Mesenchymal stem cell (in vitro differentiated cells and primary cell): Measurements from ENCODE around the gene SORCS3.

ENCODE experiments used
- DNase-seq: peaks from one replicate; pipeline ENCODE4 v3.0.0-alpha.2; 2013
- H2AFZ ChIP-seq: one replicate; pipeline ENCODE4 v1.6.1; 2013; ENCODE audit warnings: low read depth, mild to moderate bottlenecking, control low read depth, inconsistent platforms, low read length, moderate library complexity
- H2AK5ac ChIP-seq: 2 replicates; pipeline ENCODE4 v1.6.1; 2013; ENCODE audit warnings: low read length, moderate library complexity, mild to moderate bottlenecking, inconsistent platforms; ENCODE audit not compliant: severe bottlenecking
- H2BK120ac ChIP-seq: one replicate; pipeline ENCODE4 v1.6.1; 2013; ENCODE audit warnings: low read depth, mild to moderate bottlenecking, inconsistent platforms, low read length, moderate library complexity
- H2BK12ac ChIP-seq, 2 experiments: one replicate each; pipeline ENCODE4 v1.6.1; 2013; ENCODE audit warnings: inconsistent platforms in 2 of 2, low read length in 2 of 2, mild to moderate bottlenecking in 2 of 2, moderate library complexity in 2 of 2, control low read depth in 1 of 2
- H2BK15ac ChIP-seq: one replicate; pipeline ENCODE4 v1.6.1; 2013; ENCODE audit warnings: mild to moderate bottlenecking, low read depth, inconsistent platforms; ENCODE audit not compliant: poor library complexity, severe bottlenecking
- H2BK5ac ChIP-seq: 2 replicates; pipeline ENCODE4 v1.6.1; 2013; ENCODE audit warnings: low read depth, mild to moderate bottlenecking, low read length, control low read depth, inconsistent platforms; ENCODE audit not compliant: poor library complexity, severe bottlenecking
- H3K14ac ChIP-seq, 2 experiments: one replicate each; pipeline ENCODE4 v1.6.1; 2013; ENCODE audit warnings: inconsistent platforms in 2 of 2, low read length in 2 of 2, control low read depth in 1 of 2, mild to moderate bottlenecking in 1 of 2, moderate library complexity in 1 of 2
- H3K18ac ChIP-seq, 2 experiments: one replicate each; pipeline ENCODE4 v1.6.1; 2013; ENCODE audit warnings: inconsistent platforms in 2 of 2, low read length in 2 of 2, control low read depth in 1 of 2, low read depth in 1 of 2, mild to moderate bottlenecking in 1 of 2
- H3K23ac ChIP-seq, 2 experiments: one replicate each; pipeline ENCODE4 v1.6.1; 2013; ENCODE audit warnings: inconsistent platforms in 2 of 2, low read length in 2 of 2, mild to moderate bottlenecking in 2 of 2, moderate library complexity in 2 of 2, control low read depth in 1 of 2
- H3K27ac ChIP-seq: 2 replicates; pipeline ENCODE4 v1.5.1; 2013; ENCODE audit warnings: mild to moderate bottlenecking, moderate library complexity, low read length, control low read depth, inconsistent platforms; ENCODE audit not compliant: poor library complexity, severe bottlenecking
- H3K27me3 ChIP-seq, 2 experiments: 2 replicates each; pipeline versions ENCODE4 v1.6.1 to v1.7.0; 2013; ENCODE audit warnings: low read length in 2 of 2, mild to moderate bottlenecking in 2 of 2, moderate library complexity in 2 of 2, control low read depth in 1 of 2, inconsistent platforms in 1 of 2; ENCODE audit not compliant: control insufficient read depth in 1 of 2, insufficient read depth in 1 of 2
- H3K36me3 ChIP-seq, 2 experiments: 2 replicates each; pipeline versions ENCODE4 v1.6.1 to v1.7.0; 2013; ENCODE audit warnings: low read length in 2 of 2, control low read depth in 1 of 2, inconsistent platforms in 1 of 2, low read depth in 1 of 2, mild to moderate bottlenecking in 1 of 2; ENCODE audit not compliant: insufficient read depth in 2 of 2, control insufficient read depth in 1 of 2
- H3K4ac ChIP-seq, 2 experiments: one replicate each; pipeline ENCODE4 v1.6.1; 2013; ENCODE audit warnings: inconsistent platforms in 2 of 2, low read length in 2 of 2, mild to moderate bottlenecking in 2 of 2, moderate library complexity in 2 of 2, control low read depth in 1 of 2, low read depth in 1 of 2
- H3K4me1 ChIP-seq: 2 replicates; pipeline ENCODE4 v1.6.1; 2013; ENCODE audit warnings: low read depth, low read length, control low read depth; ENCODE audit not compliant: control insufficient read depth, insufficient read depth
- H3K4me2 ChIP-seq: 2 replicates; pipeline ENCODE4 v1.6.1; 2013; ENCODE audit warnings: low read length, mild to moderate bottlenecking, inconsistent platforms; ENCODE audit not compliant: poor library complexity, severe bottlenecking
- H3K4me3 ChIP-seq, 2 experiments: 2 replicates each; pipeline versions ENCODE4 v1.5.1 to v1.7.0; 2013; ENCODE audit warnings: low read length in 2 of 2, mild to moderate bottlenecking in 2 of 2, control low read depth in 1 of 2, low read depth in 1 of 2; ENCODE audit not compliant: insufficient read depth in 1 of 2
- H3K79me1 ChIP-seq: replicated peaks from 2 replicates; pipeline ENCODE4 v1.6.1; 2013; ENCODE audit warnings: mild to moderate bottlenecking, control low read depth, low read length, inconsistent platforms; ENCODE audit not compliant: poor library complexity, severe bottlenecking
- H3K9ac ChIP-seq: 2 replicates; pipeline ENCODE4 v1.7.0; 2013; ENCODE audit warnings: mild to moderate bottlenecking, low read length, moderate library complexity
- H3K9me3 ChIP-seq: 2 replicates; pipeline ENCODE4 v1.7.0; 2013; ENCODE audit warnings: mild to moderate bottlenecking, low read length; ENCODE audit not compliant: control insufficient read depth
- H4K8ac ChIP-seq: one replicate; pipeline ENCODE4 v1.6.1; 2013; ENCODE audit warnings: inconsistent platforms, mild to moderate bottlenecking, low read length, moderate library complexity
- H4K91ac ChIP-seq: one replicate; pipeline ENCODE4 v1.6.1; 2013; ENCODE audit warnings: mild to moderate bottlenecking, low read length, inconsistent platforms
- WGBS: methylation state at CpG from one replicate; pipeline ENCODE4 v1.1.7; 2013; ENCODE audit warnings: mixed read lengths; 5-methylcytosine and 5-hydroxymethylcytosine counted together

Gene SORCS3

DNA sequence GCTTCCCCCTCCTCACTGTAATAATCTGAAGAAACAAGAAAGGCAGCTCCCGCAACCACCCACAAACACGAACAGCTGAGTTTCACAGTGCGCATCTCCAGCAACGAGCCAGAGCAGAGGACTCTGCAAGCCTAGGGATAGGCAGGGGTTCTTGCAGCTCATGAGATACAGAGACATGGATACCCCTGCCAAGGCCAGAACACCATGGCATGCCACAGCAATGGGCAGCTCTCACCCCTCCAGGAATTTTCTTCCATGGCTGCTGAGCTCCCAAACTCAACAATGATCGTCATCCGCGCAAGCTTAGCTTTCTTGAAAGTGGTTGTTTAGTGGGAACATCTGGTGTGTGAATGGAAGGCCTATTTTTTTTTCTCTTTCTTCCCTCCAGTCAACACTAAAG lies 637.3 kb downstream of the SORCS3 start:
- Histone ChIP-seq H2BK15ac (no peak overlapping the region), H2BK120ac (no peak overlapping the region), H3K23ac (no peak overlapping the region), H2BK12ac (no peak overlapping the region), H4K8ac (no peak overlapping the region), H3K79me1 (no peaks in the 10 kb centered on the region), H3K36me3 (no peaks in the 10 kb centered on the region), H3K4me2 (no peak overlapping the region), H3K4me3 (no peak overlapping the region), H2BK5ac (no peak overlapping the region), H3K9me3 (peaks cover 6% of the 10 kb centered on the region), H3K14ac (no peak overlapping the region), H3K9ac (no peak overlapping the region), H3K4me1 (no peaks in the 10 kb centered on the region), H3K27me3 (no peaks in the 10 kb centered on the region), H2AK5ac (no peak overlapping the region), H2AFZ (no peak overlapping the region), H3K4ac (no peak overlapping the region), H4K91ac (no peak overlapping the region), H3K27ac (no peak overlapping the region), H3K18ac (no peak overlapping the region)
- no peak for DNase-seq
- WGBS = 88% methylated on average over 4 of the region's 7 CpGs

DNA sequence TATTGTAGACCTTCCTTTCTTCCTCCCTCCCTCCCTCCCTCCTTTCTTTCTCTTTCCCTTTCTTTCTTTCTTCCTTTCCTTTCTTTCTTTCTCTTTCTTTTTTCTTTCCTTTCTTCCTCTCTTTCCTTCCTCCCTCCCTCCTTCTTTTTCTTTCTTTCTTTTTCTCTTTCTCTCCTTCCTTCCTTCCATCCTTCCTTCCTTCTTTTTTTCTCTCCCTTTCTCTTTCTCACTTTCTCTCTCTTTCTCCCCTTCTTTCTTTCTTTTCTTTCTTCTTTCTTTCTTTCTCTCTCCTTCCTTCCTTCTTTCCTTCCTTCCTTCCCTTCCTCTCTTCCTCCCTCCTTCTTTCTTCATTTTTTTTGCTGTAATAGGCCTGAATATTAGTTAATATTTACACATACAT lies 638.0 kb downstream of the SORCS3 start:
- DNase-seq = no peak

DNA sequence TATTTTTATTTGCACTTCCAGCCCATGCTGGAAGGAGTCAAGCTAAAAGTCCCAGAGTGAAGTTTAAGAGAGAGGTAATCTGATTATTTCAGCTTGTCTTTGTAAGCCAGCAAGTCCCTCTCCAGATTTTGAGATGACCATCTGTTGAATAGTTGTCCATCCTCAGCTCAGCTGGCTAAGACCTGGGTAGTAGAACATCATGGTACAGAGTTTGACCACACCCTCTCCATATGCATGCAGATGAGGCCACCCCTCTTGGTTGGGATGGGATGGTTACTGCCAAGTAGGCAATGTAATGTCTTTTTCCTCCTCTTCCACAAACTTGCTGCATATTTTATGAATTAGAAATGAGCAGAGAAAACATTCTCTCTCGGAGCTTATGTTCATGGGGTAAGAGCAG lies 639.8 kb downstream of the SORCS3 start:
- H3K4me2 ChIP-seq = no peak overlapping the region
- no peak overlapping the region for H2BK12ac ChIP-seq
- H4K91ac ChIP-seq = no peak overlapping the region
- H3K14ac ChIP-seq = no peak overlapping the region
- no peak overlapping the region for H2BK15ac ChIP-seq
- H4K8ac ChIP-seq = no peak overlapping the region
- DNase-seq = no peak
- H3K36me3 ChIP-seq = no peaks in the 10 kb centered on the region
- H3K79me1 ChIP-seq = no peaks in the 10 kb centered on the region
- no peaks in the 10 kb centered on the region for H3K4me1 ChIP-seq
- no peak overlapping the region for H3K4me3 ChIP-seq
- WGBS = 52% methylated on average over 1 of the region's 1 CpG
- no peak overlapping the region for H3K4ac ChIP-seq
- no peak overlapping the region for H2BK120ac ChIP-seq
- no peak overlapping the region for H3K18ac ChIP-seq
- H3K27ac ChIP-seq = no peak overlapping the region
- no peak overlapping the region for H3K23ac ChIP-seq
- no peak overlapping the region for H2AK5ac ChIP-seq
- no peak overlapping the region for H2AFZ ChIP-seq
- no peak overlapping the region for H2BK5ac ChIP-seq
- H3K9me3 ChIP-seq = peaks cover 6% of the 10 kb centered on the region
- H3K9ac ChIP-seq = no peak overlapping the region
- H3K27me3 ChIP-seq = no peaks in the 10 kb centered on the region

More for the DNA sequence above, 638.0 kb downstream of the SORCS3 start:
- no peak overlapping the region for H2BK15ac ChIP-seq
- no peak overlapping the region for H2AFZ ChIP-seq
- no peak overlapping the region for H2BK120ac ChIP-seq
- H3K4me2 ChIP-seq = no peak overlapping the region
- H3K4ac ChIP-seq = no peak overlapping the region
- H3K18ac ChIP-seq = no peak overlapping the region
- no peaks in the 10 kb centered on the region for H3K36me3 ChIP-seq
- H2BK5ac ChIP-seq = no peak overlapping the region
- no peak overlapping the region for H3K14ac ChIP-seq
- no peak overlapping the region for H4K91ac ChIP-seq
- H3K4me1 ChIP-seq = no peaks in the 10 kb centered on the region
- no peak overlapping the region for H2AK5ac ChIP-seq
- no peak overlapping the region for H2BK12ac ChIP-seq
- no peak overlapping the region for H3K23ac ChIP-seq
- no peak overlapping the region for H3K27ac ChIP-seq
- H3K4me3 ChIP-seq = no peak overlapping the region
- H4K8ac ChIP-seq = no peak overlapping the region
- H3K27me3 ChIP-seq = no peaks in the 10 kb centered on the region
- H3K79me1 ChIP-seq = no peaks in the 10 kb centered on the region
- no peak overlapping the region for H3K9ac ChIP-seq
- peaks cover 6% of the 10 kb centered on the region for H3K9me3 ChIP-seq

GRCh38 chr10:105284476-105285215 lies 643.6 kb downstream of the SORCS3 start:
- no peak overlapping the region for H3K27ac ChIP-seq
- 25% methylated on average over 1 of the region's 1 CpG for WGBS
- no peak overlapping the region for H2AK5ac ChIP-seq
- H3K4me1 ChIP-seq = no peaks in the 10 kb centered on the region
- H3K9ac ChIP-seq = no peak overlapping the region
- H3K9me3 ChIP-seq = no peaks in the 10 kb centered on the region
- no peaks in the 10 kb centered on the region for H3K79me1 ChIP-seq
- H4K91ac ChIP-seq = no peak overlapping the region
- H3K27me3 ChIP-seq = no peaks in the 10 kb centered on the region
- H2BK120ac ChIP-seq = no peak overlapping the region
- no peak for DNase-seq
- H3K4ac ChIP-seq = no peak overlapping the region
- no peak overlapping the region for H3K4me2 ChIP-seq
- no peaks in the 10 kb centered on the region for H3K36me3 ChIP-seq
- no peak overlapping the region for H2BK12ac ChIP-seq
- no peak overlapping the region for H3K4me3 ChIP-seq
- H2BK15ac ChIP-seq = no peak overlapping the region
- H3K23ac ChIP-seq = no peak overlapping the region
- no peak overlapping the region for H2BK5ac ChIP-seq
- no peak overlapping the region for H2AFZ ChIP-seq
- H3K18ac ChIP-seq = no peak overlapping the region
- H3K14ac ChIP-seq = no peak overlapping the region
- no peak overlapping the region for H4K8ac ChIP-seq
